Ishikawa (cell line): ENCODE data around the gene BET1.

Experiments used
- CREB1 ChIP-seq: IDR thresholded peaks from 2 replicates; pipeline ENCODE4 v1.6.1; 2012; ENCODE audit warnings: low read depth
- EGR1 ChIP-seq: IDR thresholded peaks from 2 replicates; pipeline ENCODE4 v1.6.1; 2012
- EP300 ChIP-seq: IDR thresholded peaks from 2 replicates; pipeline ENCODE4 v1.6.1; 2012; ENCODE audit warnings: borderline replicate concordance
- FOXM1 ChIP-seq: IDR thresholded peaks from 2 replicates; pipeline ENCODE4 v1.6.1; 2012; ENCODE audit warnings: low read depth, borderline replicate concordance
- TCF12 ChIP-seq: IDR thresholded peaks from 2 replicates; pipeline ENCODE4 v1.6.1; 2012; ENCODE audit warnings: low read depth
- TF ChIP-seq, protein P1 (sequence below): IDR thresholded peaks from 2 replicates; pipeline ENCODE4 v1.6.1; 2012; ENCODE audit warnings: low read depth, mild to moderate bottlenecking
- TF ChIP-seq, protein P2 (sequence below): IDR thresholded peaks from 2 replicates; pipeline ENCODE4 v1.6.1; 2012

The BET1 gene

DNA sequence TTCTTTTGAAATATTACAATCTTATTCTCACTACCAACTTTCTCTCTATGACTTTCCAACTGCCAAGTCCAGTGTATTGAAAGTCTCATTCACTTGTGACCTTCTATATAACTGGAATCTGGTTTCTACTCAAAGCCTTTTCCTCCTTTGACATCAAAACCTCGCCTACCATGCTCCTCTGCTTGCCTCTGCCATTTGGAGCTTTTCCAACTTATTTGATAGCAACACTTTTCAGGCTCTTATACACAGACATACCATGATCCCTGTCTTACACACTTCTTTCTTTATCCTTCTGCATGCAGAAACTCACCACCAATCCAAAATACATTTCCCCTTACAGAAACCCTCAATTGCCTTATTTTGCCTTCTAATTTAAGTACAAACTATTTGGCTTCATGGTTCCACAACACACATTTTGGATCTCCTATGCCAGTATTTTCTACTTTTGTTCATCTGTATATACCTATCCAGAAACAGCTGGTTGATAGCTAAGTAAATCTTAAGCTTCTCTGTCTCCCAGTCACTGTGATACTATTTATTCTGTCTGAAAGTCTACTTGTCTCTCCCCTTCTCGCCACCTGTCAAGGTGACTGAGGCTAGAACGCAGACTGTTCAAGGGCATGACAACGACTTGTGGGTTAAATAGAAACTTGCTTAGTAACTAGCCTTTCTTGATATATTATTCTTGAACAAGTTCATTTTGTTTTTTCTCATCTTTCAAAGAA is 60.2 kb downstream of the BET1 start:
- TF ChIP-seq, protein P1, sequence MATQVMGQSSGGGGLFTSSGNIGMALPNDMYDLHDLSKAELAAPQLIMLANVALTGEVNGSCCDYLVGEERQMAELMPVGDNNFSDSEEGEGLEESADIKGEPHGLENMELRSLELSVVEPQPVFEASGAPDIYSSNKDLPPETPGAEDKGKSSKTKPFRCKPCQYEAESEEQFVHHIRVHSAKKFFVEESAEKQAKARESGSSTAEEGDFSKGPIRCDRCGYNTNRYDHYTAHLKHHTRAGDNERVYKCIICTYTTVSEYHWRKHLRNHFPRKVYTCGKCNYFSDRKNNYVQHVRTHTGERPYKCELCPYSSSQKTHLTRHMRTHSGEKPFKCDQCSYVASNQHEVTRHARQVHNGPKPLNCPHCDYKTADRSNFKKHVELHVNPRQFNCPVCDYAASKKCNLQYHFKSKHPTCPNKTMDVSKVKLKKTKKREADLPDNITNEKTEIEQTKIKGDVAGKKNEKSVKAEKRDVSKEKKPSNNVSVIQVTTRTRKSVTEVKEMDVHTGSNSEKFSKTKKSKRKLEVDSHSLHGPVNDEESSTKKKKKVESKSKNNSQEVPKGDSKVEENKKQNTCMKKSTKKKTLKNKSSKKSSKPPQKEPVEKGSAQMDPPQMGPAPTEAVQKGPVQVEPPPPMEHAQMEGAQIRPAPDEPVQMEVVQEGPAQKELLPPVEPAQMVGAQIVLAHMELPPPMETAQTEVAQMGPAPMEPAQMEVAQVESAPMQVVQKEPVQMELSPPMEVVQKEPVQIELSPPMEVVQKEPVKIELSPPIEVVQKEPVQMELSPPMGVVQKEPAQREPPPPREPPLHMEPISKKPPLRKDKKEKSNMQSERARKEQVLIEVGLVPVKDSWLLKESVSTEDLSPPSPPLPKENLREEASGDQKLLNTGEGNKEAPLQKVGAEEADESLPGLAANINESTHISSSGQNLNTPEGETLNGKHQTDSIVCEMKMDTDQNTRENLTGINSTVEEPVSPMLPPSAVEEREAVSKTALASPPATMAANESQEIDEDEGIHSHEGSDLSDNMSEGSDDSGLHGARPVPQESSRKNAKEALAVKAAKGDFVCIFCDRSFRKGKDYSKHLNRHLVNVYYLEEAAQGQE: no peak
- TF ChIP-seq EGR1 (no peak), EP300 (no peak), FOXM1 (no peak), TCF12 (no peak), CREB1 (no peak)
- TF ChIP-seq, protein P2, sequence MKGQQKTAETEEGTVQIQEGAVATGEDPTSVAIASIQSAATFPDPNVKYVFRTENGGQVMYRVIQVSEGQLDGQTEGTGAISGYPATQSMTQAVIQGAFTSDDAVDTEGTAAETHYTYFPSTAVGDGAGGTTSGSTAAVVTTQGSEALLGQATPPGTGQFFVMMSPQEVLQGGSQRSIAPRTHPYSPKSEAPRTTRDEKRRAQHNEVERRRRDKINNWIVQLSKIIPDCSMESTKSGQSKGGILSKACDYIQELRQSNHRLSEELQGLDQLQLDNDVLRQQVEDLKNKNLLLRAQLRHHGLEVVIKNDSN: no peak
